ENCODE data around the gene MUC21.
"Not testable (repeated sequence)": the region's sequence is repeated elsewhere in the genome, so short reads cannot be mapped to it uniquely, and the experiment has no call there.

MUC21 gene

GRCh38 chr6:30970946-30971345, 12.6 kb upstream of the MUC21 start:
- no peak for FAIRE-seq

DNA sequence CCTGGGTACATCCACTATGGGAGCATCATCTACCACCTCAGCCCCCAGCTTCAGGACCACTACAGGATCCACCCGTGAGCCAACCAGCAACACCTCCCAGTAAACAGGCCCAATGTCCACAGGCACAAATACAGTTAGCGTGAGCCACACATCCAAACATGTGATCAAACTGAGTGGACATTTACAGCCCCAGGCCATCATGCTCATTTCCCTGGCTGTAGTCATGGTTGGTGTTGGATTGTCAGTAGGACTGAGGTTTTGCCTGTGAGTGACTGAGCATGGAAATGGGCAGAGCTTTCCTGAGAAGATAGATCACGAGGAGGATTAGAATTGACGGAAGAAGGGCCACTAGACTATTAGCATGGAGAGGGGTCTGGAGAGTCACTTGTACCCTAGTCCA, 10.7 kb upstream of the MUC21 start:
- FAIRE-seq: no peak

- FAIRE-seq: no peak
Observed at GRCh38 chr6:30974490-30975252, 8.8 kb upstream of the MUC21 start.

- FAIRE-seq: no peak
Observed at GRCh38 chr6:30979141-30979540, 4.4 kb upstream of the MUC21 start.

GRCh38 chr6:30979690-30980089, 3.8 kb upstream of the MUC21 start:
- no peak for FAIRE-seq

DNA sequence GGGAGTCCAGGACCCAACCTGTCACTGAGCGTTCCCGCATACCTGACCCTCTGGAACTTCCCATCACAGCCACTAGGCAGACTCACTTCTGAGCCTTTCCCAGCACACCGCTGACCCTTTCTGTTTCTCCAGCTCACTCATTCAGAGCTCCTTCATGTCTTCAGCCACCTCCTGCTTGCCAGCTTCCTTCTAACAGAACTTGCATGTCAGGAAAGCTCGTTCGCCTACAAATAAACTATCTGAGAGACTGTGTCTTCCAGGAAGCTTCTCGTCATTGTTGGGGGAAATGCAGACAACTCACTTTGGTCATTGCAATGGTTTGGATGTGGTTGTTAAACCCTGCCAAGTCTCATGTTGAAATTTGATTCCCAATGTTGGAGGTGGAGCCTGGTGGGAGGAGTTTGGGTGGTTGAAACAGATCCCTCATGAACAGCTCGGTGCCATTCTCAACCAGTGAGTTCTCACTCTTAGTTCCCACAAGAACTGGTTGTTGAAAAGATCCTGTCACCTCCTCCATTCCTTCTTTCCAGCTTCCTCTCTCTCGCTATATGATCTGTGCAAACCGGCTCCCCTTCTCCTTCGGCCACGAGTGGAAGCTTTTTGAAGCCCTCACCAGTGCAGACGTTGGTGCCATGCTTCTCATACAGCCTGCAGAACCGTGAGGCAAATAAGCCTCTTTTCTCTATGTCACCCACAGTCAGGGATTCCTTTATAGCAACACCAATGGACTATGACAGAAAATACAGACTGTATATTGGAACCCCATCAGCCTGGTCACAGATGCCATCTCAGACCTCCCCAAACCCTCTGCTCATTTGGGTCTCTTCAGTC, 1.4 kb upstream of the MUC21 start:
- FAIRE-seq: no peak

DNA sequence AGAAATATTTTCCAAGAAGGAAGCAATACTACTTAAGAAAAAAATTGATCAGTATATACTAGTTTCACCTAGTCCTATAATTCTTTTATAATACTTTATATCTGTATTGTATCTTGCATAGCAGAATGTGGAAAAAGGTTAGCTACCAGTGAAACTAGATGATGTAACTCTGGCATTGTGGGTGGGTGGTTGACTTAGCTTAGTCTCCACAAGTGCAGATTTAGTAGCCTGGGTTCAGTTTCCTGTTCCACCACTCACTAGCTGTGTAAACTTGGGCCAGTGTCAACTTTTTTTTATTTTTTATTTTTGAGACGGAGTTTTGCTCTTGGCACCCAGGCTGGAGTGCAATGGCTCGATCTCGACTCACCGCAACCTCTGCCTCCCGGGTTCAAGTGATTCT, 2.0 kb downstream of the MUC21 start:
- FAIRE-seq: no peak

- no peak for FAIRE-seq
Observed at GRCh38 chr6:30987304-30987703, 3.8 kb downstream of the MUC21 start.

GRCh38 chr6:30988209-30988825, 4.8 kb downstream of the MUC21 start:
- FAIRE-seq: no peak

DNA sequence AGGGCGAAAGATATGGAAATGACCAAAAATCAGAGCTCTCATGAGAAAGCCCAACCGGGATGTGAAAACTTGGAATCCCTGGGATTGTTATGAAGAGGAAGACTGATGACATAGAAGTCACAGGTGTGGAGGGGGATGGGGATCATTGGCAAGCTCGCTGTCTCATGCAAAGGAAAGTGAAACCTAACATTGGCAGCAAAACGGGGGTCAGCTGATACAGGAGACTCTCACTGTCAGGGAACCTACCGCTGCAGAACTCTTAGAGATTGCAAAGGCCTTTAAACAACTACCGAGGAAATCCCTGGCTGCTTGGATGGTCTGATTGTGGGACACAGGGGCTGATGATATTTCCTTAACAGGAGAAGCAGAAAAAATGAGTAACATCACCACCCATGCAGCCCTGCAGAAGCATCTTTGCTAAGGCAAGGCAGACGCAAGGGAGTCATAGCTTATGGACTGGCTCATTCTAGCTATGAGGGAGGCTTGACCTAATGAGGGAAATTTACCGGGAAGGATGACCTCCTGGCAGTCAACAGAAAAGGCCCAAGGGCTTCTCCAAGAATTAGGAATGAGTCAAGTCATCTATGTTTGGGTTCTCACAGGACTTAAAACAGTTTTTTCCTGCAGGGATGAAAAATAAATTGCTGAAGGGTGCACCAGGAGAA, 7.0 kb downstream of the MUC21 start:
- FAIRE-seq: no peak

- no peak for FAIRE-seq
Observed at GRCh38 chr6:30991891-30992290, 8.4 kb downstream of the MUC21 start.

- FAIRE-seq: no peak
Observed at GRCh38 chr6:30997301-30997700, 13.8 kb downstream of the MUC21 start.

GRCh38 chr6:30998785-30999184, 15.3 kb downstream of the MUC21 start:
- no peak for FAIRE-seq

- not testable (repeated sequence) for FAIRE-seq
Observed at GRCh38 chr6:31000067-31000860, 16.7 kb downstream of the MUC21 start.

- no peak for FAIRE-seq
Observed at GRCh38 chr6:31001281-31001888, 17.9 kb downstream of the MUC21 start.

DNA sequence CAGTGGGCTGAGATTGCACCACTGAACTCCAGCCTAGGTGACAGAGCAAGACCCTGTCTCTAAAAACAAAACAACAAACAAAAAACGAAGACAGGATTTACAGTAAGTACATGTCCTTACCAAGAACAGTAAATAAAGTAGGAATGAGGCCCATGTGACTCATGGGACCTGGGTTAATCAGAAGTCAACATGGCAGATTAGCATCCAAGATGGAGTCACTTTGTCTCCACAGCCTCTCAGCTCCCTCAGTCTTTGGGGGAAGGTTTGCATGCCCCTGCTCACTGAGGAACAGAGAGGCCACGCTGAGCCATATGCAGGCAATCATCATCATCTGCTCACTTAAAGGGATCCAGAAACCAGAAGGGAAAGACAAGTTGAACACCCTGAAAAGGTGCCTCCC, 19.0 kb downstream of the MUC21 start:
- FAIRE-seq: no peak

DNA sequence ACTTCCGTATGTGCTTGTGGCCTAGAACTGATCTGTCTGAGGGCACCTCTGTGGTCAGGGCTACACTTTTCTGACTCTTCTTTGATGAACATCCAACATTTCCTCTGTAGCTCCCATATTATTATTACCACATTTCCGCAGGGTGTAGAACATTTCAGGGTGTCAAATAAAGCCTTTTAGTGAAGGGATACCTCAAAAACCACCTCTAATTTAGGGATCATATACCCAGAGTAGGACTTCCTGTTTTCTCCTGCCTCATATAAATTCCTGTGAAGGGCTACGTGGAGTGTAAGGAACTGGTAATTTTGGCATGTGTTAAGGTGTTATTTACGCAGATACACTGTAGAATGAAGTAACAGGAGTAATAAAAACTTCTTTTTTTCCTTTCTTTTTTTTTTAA, 21.3 kb downstream of the MUC21 start:
- no peak for FAIRE-seq

DNA sequence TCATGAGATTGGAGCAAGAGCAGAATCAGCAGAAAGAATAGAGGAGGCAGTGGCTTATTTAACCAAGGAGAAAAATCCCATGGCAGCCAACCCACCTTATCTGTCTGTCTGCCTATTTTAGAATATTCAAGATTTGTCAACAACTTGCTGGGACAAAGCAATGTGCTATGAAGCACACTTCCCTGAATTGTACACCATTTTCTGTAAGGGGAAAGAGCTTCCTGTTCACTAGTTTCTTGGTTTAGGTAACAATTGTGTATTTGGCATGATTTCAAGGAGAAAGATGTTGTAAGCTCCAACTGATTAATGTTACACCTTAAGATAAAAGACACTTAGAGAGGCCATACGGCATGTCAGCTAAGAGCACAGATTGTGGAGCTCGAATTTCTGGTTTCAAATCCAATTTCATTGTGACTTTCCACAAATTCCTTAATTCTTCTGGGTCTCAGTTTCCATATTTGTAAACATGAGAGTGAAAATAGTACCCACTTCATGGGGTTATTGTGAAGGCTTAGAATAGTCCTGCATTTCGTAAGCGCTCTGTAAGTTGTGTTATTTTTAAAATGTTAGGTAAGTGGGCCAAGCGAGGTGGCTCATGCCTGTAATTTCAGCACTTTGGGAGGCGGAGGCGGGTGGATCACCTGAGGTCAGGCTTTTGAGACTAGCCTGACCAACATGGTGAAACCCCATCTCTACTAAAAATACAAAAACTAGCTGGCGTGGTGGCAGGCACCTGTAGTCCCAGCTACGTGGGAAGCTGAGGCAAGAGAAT, 21.9 kb downstream of the MUC21 start:
- no peak for FAIRE-seq

DNA sequence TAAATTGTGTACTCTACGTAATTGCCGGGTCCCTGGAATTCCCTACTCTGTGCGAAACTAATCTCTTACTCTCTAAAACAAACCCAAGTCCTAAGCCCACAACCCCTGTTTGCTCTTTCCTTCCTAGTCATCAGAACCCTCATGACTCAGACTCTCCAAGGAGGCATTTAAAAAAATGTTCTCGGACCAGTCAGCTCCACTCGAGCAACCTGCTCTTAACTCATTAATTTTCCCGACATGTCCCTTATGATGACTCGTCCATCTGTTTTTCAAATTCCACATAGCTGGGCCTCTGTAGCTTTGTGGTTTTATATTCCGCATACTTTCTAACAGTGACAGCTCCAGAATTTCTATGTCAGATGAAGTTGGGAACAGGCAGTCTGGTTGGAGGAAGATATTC, 24.2 kb downstream of the MUC21 start:
- FAIRE-seq: no peak

GRCh38 chr6:31008165-31008564, 24.6 kb downstream of the MUC21 start:
- FAIRE-seq: no peak

DNA sequence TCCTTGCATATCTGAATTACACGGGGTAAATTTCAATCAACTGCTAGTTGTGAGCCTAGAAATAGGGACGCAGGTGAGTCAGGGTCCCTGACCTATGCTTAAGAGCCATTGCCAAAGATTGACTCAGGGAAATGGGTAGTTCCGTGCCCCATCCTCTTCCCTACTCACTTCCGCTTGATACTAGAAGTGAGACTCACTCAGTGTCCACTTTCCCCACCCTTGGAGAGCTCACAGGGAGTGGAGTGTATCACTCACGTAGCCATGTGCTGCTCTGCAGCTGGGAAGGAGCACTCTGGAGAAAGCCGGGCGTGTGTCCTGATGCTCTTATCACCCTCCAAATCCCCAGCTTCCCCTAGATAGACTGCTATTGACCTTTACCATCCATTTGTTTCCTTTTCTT, 26.2 kb downstream of the MUC21 start:
- no peak for FAIRE-seq
